Ectodermal cell (in vitro differentiated cells): Measurements from ENCODE around the gene BPIFB2.

Experiments
- H3K27ac ChIP-seq: 2 replicates; pipeline ENCODE4 v1.7.0; 2013; ENCODE audit warnings: mild to moderate bottlenecking, low read depth, low read length; ENCODE audit not compliant: insufficient read depth, poor library complexity, severe bottlenecking
- H3K27me3 ChIP-seq: 2 replicates; pipeline ENCODE4 v1.7.0; 2013; ENCODE audit warnings: mild to moderate bottlenecking, low read length; ENCODE audit not compliant: insufficient read depth, control insufficient read depth, poor library complexity, severe bottlenecking
- H3K36me3 ChIP-seq: one replicate; pipeline ENCODE4 v1.7.0; 2013; ENCODE audit warnings: low read length; ENCODE audit not compliant: control insufficient read depth, insufficient read depth
- H3K4me1 ChIP-seq: one replicate; pipeline ENCODE4 v1.7.0; 2013; ENCODE audit warnings: low read length; ENCODE audit not compliant: control insufficient read depth, insufficient read depth
- H3K4me3 ChIP-seq: 2 replicates; pipeline ENCODE4 v1.7.0; 2013; ENCODE audit warnings: low read depth, low read length, control low read depth; ENCODE audit not compliant: insufficient read depth
- H3K9me3 ChIP-seq: 2 replicates; pipeline ENCODE4 v1.7.0; 2013; ENCODE audit warnings: mild to moderate bottlenecking, low read length, moderate library complexity; ENCODE audit not compliant: control insufficient read depth
- WGBS, 2 experiments: methylation state at CpG; one replicate each; pipeline ENCODE4 v1.1.7; 2013; ENCODE audit warnings: missing lambda C conversion rate in 2 of 2; 5-methylcytosine and 5-hydroxymethylcytosine counted together

BPIFB2 gene

GRCh38 chr20:32979201-32979998, 28.1 kb upstream of the BPIFB2 start:
- H3K9me3 ChIP-seq, result no peaks in the 10 kb centered on the region
- 90 to 95% methylated on average over 8 to 9 of the region's 9 CpGs for WGBS, 2 experiments
- H3K27ac ChIP-seq, result no peak overlapping the region

GRCh38 chr20:32980131-32980941, 27.2 kb upstream of the BPIFB2 start:
- no peaks in the 10 kb centered on the region for H3K9me3 ChIP-seq
- no peak overlapping the region for H3K27ac ChIP-seq
- peaks cover 6% of the 10 kb centered on the region for H3K4me1 ChIP-seq
- no peaks in the 10 kb centered on the region for H3K36me3 ChIP-seq
- H3K27me3 ChIP-seq, result no peaks in the 10 kb centered on the region
- no peak overlapping the region for H3K4me3 ChIP-seq
- 81 to 84% methylated on average over 18 of the region's 19 CpGs for WGBS, 2 experiments

More at GRCh38 chr20:32979201-32979998, 28.1 kb upstream of the BPIFB2 start:
- no peaks in the 10 kb centered on the region for H3K27me3 ChIP-seq
- peaks cover 9% of the 10 kb centered on the region for H3K4me1 ChIP-seq
- H3K36me3 ChIP-seq, result no peaks in the 10 kb centered on the region
- H3K4me3 ChIP-seq, result no peak overlapping the region

- 94 to 96% methylated on average over 6 of the region's 6 CpGs for WGBS, 2 experiments
- H3K9me3 ChIP-seq, result no peaks in the 10 kb centered on the region
- no peak overlapping the region for H3K4me3 ChIP-seq
- no peak overlapping the region for H3K27ac ChIP-seq
- H3K4me1 ChIP-seq, result peaks cover 6% of the 10 kb centered on the region
- no peaks in the 10 kb centered on the region for H3K27me3 ChIP-seq
- H3K36me3 ChIP-seq, result no peaks in the 10 kb centered on the region
These were observed 26.5 kb upstream of the BPIFB2 start for GRCh38 chr20:32980990-32981389.

- WGBS, 2 experiments, result 93 to 94% methylated on average over 10 of the region's 10 CpGs
- Histone ChIP-seq H3K4me1 (peaks cover 6% of the 10 kb centered on the region), H3K36me3 (no peaks in the 10 kb centered on the region), H3K9me3 (no peaks in the 10 kb centered on the region), H3K4me3 (no peak overlapping the region), H3K27me3 (no peaks in the 10 kb centered on the region), H3K27ac (no peak overlapping the region)
These were observed 24.7 kb upstream of the BPIFB2 start for GRCh38 chr20:32982617-32983458.

- no peak overlapping the region for H3K4me3 ChIP-seq
- no peak overlapping the region for H3K27ac ChIP-seq
- H3K9me3 ChIP-seq, result no peaks in the 10 kb centered on the region
- WGBS, 2 experiments, result 87 to 91% methylated on average over 12 of the region's 12 CpGs
- H3K4me1 ChIP-seq, result peaks cover 6% of the 10 kb centered on the region
- no peaks in the 10 kb centered on the region for H3K27me3 ChIP-seq
- no peaks in the 10 kb centered on the region for H3K36me3 ChIP-seq
These were observed 23.9 kb upstream of the BPIFB2 start for GRCh38 chr20:32983459-32984112.

- Histone ChIP-seq H3K9me3 (no peaks in the 10 kb centered on the region), H3K36me3 (no peaks in the 10 kb centered on the region), H3K4me3 (no peak overlapping the region), H3K27ac (no peak overlapping the region), H3K27me3 (no peaks in the 10 kb centered on the region), H3K4me1 (peaks cover 6% of the 10 kb centered on the region)
- WGBS, 2 experiments, result 79 to 86% methylated on average over 7 of the region's 7 CpGs
These were observed 23.3 kb upstream of the BPIFB2 start for GRCh38 chr20:32984196-32984595.

- Histone ChIP-seq H3K27ac (no peak overlapping the region), H3K27me3 (no peaks in the 10 kb centered on the region), H3K4me3 (no peak overlapping the region), H3K36me3 (no peaks in the 10 kb centered on the region), H3K9me3 (no peaks in the 10 kb centered on the region), H3K4me1 (peaks cover 6% of the 10 kb centered on the region)
- 92 to 93% methylated on average over 9 of the region's 9 CpGs for WGBS, 2 experiments
These were observed 22.7 kb upstream of the BPIFB2 start for GRCh38 chr20:32984631-32985354.

GRCh38 chr20:32985596-32985995, 21.9 kb upstream of the BPIFB2 start:
- no peak overlapping the region for H3K27ac ChIP-seq
- peaks cover 4% of the 10 kb centered on the region for H3K4me1 ChIP-seq
- 91 to 94% methylated on average over 6 of the region's 6 CpGs for WGBS, 2 experiments
- H3K27me3 ChIP-seq, result no peaks in the 10 kb centered on the region
- no peaks in the 10 kb centered on the region for H3K9me3 ChIP-seq
- no peak overlapping the region for H3K4me3 ChIP-seq
- H3K36me3 ChIP-seq, result no peaks in the 10 kb centered on the region

GRCh38 chr20:32986331-32986966, 21.1 kb upstream of the BPIFB2 start:
- no peak overlapping the region for H3K27ac ChIP-seq
- no peaks in the 10 kb centered on the region for H3K27me3 ChIP-seq
- WGBS, 2 experiments, result 89 to 90% methylated on average over 18 of the region's 18 CpGs
- H3K36me3 ChIP-seq, result no peaks in the 10 kb centered on the region
- H3K4me3 ChIP-seq, result no peak overlapping the region
- no peaks in the 10 kb centered on the region for H3K9me3 ChIP-seq
- no peaks in the 10 kb centered on the region for H3K4me1 ChIP-seq
